Stimulated activated CD4-positive, alpha-beta T cell treated with anti-CD3 and anti-CD28 coated beads, TNF-alpha, amount 100 ng/mL, for 1 hour (primary cell): ENCODE data around the gene CELSR1.
"Not testable (repeated sequence)": the region's sequence is repeated elsewhere in the genome, so short reads cannot be mapped to it uniquely, and the experiment has no call there.

ENCODE experiments used
- DNase-seq, 3 donors: peaks; one replicate each; pipeline ENCODE4 v3.0.0-alpha.2; 2020; ENCODE audit warnings: low read depth in 3 of 3, low spot score in 1 of 3

Gene CELSR1

DNA sequence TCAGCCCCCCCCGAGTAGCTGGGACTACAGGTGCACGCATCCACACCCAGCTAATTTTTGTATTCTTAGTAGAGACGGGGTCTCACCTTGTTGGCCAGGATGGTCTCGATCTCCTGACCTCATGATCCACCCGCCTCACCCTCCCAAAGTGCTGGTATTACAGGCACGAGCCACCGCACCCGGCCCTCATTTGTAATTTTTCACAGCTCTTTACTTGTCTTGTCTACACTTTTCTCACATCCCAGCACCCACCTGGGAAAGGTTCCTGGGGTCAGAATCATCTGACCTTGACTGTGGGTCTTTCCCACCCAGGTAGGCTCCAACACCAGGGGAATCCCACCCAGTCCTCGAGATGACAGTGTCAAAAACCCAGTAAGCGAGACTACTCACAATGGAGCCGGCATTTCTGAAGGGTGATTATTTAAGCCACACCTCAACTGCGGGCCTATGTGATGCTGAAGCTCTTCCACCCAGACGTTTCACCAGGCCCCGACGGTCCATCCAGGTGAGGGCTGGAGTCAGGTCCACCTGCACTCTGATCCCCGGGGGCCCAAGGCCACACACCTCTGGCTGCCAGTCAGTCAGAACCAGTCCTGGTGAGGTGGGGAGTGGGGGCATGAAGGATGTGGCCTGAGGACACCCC lies 23.4 kb downstream of the CELSR1 start:
- no peak for DNase-seq

DNA sequence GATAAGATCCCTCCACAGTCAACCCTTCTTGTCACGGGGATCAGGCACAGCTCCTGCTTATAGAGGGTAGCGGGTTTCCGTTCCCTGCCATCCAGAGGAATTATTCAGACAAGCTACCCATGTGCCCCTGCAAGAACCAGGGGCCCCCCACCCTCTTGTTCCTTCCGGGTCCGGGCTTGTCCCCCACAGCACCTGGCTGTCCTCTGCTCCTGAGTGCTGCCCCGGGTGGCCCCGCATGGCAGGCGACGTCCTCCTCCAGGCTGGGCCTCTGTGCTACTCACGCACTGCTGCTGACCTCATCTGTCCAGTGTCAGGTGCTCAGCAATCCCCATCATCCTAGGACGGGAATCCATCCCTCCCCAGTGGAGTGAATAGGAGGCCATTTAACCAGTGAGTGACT lies 24.7 kb downstream of the CELSR1 start:
- no peak for DNase-seq

DNA sequence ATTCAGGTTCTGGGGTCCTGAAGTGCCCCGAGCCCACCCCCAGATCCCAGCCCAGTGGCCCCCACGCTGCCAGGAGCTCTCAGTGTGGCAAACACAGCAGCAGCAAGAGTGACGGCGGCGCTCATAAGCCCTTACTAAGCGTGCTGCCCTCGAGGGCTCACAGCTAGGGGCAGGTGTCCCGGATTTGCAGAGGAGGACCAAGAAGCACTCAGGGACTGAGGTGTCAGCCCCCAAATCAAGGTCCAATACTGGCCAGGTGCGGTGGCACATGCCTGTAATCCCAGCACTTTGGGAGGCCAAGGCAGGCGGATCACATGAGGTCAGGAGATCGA lies 25.4 kb downstream of the CELSR1 start:
- DNase-seq, result no peak

DNA sequence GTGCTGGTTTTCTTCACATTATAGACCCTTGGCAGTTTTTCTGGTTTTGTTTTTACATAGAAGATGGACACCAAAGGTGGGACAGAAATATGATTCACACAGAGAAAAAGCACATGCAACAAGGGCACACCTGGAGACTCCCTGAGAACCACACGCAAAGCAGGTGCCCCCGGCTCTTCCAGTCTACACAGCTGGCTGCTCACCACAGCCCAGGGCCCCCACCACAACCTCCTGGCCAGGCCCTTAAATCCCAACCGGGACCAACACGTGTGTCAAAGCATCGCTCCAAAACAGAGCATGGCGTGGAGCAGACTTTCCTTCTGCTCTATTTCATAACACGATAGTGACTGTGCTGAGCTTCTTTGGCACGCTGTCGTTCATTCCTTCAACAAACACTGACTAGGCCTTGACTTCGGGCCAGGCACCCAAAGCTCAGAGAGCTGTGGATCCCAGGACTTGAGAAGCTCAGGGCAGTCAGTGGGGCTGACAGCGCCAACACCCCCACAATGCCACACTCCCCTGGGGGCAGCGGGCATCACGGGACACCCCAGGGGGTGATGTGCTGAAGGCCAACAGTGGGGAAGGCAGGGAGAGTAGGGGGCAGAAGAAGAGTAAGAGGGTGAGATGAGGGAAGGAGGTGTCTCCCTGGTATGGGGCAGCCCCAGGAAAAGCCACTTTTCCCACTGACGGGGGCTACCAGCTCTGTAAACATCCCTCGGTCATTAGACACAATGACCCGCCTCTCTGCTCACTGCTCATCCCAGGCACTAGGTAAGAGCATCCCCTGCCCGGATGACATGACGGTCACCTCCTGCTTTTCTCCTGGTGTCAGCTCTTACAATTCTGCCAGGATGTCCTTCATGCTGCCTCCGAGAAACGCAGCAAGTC lies 26.0 kb downstream of the CELSR1 start:
- DNase-seq, result no peak

DNA sequence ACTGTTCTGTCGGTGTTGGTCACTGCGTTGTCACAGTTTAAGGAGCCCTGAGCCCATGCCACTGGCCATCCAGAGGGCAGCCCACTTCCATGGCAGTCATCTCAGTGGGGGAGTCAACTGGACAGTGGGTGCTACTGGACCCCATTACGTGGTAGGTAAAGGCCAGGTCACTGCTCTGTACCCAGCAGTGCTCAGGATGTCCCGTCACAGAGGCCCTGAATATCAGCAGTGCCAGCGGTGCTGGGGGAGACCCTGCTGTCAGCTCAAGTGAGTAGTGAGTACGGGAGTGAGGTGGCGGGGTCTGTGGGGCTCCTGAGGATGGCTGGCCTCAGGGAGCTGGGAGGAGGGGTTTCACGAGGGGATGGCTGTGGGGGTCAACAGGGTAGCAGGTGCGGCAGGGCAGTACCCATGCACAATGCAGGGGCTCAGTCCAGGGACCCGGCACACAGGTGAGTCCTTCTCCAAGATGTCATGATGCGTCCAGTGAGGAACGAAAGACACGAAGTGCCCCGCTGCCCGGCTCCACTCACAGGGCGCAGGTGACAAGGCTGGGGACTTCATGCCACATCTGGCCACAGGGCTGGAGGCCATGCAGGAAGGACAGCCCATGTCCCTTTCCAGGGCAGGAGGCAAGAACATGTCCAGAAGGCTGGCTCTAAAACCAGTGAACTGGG lies 27.9 kb downstream of the CELSR1 start:
- DNase-seq, result no peak

DNA sequence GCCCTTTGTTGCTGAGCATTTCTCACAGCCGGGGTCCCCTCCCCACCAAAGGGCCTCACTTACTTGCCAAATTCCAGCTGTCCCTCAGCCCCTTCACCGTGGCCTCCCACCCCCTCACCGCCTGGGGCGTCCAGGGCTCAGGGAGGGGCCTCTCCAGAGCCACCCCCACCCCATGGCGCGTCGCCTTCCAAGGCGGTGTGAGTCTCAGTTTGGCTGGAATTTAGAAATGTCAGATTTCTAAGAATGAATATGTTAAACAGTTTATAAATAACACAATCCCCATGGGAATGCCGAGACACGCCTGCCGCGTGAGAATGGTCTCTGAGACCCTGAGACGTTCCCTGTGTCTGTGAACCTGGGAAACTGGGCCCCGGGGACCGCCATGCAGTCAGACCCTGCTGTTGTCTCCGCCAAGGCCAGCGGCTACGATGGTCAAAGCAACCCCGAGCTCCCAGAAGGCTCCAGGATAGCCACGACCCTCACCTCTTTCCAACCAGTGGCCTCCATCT lies 28.9 kb downstream of the CELSR1 start:
- no peak for DNase-seq

DNA sequence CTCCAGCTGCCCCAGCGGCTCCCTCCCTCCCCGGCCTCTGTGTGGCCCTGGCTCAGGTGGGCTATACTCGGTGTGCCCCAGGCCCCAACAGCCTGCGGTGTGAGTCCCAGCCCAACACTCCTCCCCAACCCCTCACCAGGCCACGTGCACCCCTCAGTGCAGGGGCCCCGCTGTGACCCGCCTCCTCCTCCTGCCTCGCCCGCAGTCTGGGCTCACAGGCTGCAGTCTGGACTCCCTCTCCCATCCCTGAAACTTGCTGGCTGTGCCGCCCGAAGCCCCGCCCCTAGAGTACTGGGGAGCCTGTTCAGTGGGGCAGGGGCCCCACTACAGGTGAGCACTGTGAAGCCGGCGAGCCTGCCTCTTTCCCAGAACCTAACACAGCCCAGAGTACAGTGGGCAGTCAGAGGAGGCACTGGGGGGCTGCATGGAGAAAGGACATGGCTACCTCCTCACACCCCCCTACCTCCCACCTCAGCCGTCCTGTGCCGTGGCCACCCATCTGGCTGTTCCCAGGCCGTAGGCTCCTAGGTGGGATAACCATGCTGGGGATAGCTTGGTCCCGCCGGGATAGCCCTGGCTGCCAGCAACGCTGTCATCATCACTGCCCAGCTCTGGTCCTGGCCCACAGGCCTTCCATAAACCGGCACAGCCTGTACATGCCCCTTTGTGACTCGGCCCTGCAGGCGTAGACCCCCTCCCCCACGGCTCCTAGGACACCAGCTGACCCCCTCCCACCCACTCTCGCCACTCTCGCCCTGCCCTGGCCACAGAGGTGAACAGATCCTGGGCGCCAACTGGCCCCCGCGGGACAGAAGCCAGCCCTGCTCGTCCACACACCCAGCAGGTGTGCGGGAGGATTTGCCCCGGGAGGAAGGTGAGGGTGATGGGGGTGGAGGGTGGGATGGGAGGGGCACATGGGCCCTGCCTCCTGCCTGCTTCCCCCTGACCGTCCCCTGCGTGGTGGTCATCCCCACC lies 29.7 kb downstream of the CELSR1 start:
- no peak for DNase-seq

DNA sequence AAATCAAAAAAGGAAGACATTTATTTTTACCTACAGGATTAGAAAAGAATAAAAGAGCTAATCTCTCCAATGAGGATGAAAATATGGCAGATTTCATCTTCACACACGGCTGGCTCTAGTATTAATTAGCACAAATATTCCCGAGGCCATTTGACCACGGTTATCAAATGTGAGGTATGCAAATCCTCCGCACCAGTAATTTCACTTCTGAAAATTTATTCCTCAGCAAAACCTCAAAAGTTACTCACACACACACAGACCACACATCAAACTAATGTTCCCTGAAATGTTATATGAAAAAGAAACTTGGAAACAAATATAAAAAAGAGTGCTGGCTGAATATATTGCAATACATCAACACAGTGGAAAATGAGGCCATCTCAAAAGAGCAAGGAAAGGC lies 32.8 kb downstream of the CELSR1 start:
- no peak for DNase-seq

DNA sequence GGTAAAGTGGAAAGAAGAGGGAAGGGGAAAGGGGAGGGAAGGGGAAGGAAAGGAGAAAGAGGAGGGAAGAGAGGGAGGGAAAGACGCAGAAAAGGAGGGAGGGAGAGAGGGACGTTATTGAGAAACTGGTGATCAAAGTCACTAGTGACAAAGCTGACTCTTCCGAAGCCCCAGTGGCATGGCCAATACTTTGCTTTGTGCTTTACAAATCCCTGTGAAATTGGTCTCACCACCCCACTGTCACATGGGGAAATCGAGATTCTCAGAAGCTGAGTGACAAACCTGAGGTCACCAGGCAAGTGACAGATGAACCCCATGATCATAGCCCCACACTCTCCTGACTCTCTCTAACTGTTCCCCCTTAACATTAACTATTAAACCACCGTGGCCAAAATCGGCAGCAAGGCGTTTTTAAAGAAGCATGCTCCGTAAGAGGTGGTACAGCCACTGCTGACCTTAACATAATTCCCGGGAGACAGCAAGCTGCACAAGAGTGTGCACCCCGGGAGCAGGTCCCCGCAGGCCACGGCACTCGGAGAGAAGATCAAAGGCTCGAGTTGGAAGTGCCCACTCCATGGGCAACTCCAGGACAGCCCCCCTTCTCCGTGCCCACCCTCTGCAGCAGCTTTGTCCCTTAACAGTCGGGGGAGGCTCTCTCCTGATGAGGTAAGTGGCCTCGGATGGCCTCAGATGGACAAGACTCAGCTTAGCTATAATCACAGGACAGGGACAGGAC lies 34.8 kb downstream of the CELSR1 start:
- DNase-seq, result no peak

DNA sequence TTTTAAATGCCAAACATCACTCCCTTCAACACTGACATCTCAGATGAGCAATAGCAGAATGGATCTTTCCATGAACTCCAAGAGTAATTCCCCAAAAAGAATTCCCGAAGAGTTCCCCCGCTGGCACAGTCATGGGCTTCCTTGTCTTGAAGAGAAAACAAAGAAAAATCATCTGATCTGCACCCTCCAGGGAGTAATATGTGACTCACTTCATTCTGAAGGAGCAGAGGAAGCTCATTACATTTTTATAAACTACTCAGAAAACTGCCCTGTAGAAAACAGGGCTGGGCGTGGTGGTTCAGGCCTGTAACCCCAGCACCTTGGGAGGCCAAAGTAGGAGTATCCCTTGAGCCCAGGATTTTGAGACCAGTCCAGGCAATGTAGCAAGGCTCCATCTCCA lies 35.7 kb downstream of the CELSR1 start:
- DNase-seq, result no peak

DNA sequence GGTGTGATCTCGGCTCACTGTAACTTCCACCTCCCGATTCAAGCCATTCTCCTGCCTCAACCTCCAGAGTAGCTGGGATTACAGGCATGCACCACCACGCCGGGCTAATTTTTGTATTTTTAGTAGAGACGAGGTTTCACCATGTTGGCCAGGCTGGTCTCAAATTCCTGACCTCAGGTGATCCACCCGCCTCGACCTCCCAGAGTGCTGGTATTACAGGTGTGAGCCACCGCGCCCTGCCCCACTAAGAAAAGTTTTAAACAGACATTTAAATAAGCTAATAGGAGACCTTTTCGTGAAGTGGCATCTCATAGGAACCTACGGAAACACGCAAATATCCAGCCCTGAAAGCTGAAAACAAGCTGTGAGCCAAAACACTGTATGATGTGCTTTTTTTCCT lies 36.2 kb downstream of the CELSR1 start:
- not testable (repeated sequence) for DNase-seq

DNA sequence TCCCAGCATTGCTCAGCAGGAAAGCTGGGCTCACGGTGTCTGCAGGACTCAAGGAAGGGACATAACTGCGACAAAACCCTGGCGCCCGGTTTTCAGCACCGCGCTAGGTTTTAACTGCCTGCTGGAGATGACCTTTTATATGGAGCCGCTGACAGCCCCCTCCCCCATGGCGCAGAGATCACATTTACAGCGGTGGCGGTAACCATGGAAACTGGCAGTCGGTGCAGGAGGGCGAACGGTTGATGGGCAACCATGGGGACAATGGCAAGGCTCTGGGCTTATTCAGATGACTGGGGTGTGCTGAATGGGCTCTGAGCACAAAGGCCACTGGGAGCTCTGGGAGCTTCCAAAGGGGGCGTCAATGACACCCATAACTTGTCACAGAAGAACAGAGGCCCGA lies 37.2 kb downstream of the CELSR1 start:
- DNase-seq, result no peak

DNA sequence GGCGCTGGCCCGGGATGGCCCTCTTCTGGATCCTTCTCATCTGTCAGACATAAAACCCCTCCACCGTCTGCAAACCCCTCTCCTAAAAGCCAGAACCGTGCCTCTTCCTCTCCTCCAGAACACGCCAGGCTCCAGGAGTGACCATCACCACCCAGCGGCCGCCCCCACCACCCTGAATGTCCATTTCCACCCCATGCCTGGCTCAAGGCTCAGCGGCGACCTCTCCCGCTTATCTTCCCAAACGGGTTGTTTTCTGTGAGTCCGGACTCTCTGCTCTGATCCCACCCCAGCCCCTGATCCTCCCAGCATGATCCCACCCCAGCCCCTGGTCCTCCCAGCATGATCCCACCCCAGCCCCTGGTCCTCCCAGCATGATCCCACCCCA lies 37.6 kb downstream of the CELSR1 start:
- DNase-seq, result no peak

DNA sequence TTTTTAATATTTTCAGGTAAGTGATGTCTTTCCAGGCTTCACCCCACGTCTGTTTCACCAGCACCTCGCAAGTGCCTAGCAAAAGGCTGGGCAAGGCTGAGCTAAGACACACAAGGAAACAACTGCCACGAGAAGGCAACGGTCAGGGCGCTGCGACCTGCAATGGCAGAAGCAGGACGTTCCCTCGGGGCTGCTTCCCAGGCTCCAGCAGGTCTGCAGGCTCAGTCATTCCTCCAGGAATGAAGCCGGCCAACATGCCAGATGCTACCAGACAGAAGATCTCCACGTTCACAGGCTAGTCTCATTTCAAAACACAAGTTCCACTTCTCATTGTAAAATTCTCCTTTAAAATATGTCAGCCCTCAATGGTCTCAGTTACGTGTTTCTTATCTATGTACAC lies 45.5 kb downstream of the CELSR1 start:
- DNase-seq, result no peak

DNA sequence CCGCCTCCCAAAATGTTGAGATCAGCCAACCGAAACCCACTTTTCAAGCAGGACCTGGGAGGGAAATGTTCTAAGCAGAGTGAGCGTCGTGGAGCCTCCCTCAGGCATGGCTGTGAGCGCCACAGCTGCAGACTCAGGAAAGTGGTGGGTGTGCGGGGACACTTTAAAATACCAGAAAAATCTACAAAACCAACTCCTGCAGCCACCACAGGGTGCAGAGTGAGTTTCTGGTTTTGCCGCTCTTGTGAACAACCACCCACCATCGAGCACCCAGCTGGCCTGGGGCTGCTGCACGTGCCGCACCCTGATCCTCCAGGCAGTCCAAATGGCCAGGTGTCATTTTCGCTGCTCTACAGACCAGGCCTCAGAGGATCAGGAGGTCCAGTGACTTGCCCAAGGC lies 46.9 kb downstream of the CELSR1 start:
- no peak for DNase-seq

DNA sequence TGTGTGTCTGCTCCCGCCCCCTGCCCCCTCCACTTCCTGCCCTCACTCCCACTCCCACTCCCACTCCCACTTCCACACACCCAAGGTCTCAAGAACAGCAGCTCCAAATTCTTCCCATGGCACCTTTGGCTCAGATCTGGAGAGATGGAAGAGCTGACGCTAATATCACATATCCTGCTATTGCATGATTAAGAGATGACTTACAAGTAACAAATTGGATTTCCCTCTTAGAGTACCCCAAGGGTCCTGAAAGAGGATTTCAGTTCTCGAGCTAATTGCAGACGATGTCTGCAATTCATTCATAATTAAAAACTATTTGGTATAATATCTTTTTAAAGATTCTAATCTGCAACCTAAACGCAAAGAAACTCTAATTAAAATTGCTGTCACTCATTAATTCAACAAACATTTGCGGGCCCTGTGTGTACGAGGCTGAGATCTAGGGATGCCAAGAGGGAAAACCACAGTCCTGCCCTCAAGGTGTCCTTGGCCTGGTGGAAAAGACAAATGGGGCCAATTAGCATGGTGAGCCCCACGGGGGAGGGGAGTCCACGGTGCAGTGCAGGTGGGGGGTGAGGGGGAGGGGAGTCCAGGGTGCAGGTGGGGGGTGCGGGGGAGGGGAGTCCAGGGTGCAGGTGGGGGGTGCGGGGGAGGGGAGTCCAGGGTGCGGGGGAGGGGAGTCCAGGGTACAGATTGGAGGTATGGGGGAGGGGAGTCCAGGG lies 50.3 kb downstream of the CELSR1 start:
- DNase-seq, result no peak

DNA sequence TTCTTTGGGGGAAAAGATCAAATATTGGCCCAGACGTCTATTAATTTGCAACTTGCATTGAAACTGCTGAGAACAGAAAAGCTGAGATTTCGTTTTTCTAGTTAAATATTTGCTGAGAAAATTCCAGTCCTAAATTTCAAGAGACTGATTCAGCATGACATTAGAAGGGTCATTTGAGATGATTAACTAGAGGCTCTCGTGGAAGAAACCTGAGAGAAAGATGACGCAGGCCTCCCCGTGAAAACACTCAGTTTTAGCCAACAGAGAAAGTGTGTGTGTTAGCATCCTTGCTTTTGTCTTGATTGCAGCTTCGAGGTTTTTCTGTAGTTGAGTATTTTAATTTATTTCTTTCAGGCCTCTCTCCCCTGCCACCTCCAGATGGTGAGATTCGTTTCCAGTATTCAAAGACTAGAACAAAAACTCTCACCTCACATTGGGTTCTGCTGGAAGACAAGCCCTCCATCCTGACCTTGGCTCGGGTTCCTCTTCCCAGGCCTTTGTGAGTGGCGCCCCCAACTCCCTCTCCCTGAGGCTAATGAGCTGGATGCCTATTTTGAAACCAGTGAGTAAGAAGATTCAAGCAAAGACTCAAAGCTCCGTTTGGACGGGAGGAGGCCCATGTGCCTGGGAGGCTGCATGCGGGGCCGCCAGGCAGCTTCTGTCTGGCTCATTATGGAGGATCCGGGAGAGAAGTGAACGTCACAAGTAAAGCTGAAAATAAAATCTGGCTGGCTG lies 52.4 kb downstream of the CELSR1 start:
- no peak for DNase-seq

DNA sequence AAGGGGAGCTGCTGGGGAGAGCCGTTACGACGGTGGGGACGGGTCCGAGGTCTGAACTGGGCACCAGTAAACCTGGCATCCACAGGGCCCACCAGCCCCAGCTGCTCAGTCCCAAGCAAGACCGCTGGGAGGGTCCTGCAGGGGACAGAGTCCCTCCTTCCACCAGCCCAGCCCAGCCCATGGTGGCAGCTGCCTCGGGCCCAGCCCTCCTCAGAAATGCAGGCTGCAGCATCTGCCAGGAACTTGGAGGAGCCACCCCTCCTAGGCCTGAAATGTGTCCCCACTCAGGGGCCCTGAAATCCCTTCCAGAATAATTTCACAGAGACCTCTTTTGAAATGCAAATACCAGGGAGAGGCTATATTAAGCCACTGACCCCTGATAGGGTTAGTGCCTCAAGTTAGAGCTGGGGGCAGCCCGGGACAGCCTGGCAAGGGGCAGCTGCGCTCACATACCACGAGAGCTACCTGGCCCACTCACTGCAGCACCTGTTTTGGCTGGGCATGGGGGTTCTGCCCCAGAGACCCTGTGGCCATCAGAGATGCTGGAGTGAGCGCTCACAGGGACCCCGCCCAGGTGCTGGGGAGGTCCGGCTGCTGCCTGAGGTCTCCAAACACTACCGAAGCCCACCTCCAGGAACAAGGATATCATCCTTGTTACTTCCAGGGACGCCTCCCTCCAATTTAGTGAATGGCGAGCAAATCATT lies 53.1 kb downstream of the CELSR1 start:
- DNase-seq, result no peak
